ENCODE measurements around the gene C1orf159.
A peak's percentile ranks its signal among the peaks of the same experiment; 100 is the strongest.
"Not testable (repeated sequence)": the region's sequence is repeated elsewhere in the genome, so short reads cannot be mapped to it uniquely, and the experiment has no call there.

C1orf159 gene

DNA sequence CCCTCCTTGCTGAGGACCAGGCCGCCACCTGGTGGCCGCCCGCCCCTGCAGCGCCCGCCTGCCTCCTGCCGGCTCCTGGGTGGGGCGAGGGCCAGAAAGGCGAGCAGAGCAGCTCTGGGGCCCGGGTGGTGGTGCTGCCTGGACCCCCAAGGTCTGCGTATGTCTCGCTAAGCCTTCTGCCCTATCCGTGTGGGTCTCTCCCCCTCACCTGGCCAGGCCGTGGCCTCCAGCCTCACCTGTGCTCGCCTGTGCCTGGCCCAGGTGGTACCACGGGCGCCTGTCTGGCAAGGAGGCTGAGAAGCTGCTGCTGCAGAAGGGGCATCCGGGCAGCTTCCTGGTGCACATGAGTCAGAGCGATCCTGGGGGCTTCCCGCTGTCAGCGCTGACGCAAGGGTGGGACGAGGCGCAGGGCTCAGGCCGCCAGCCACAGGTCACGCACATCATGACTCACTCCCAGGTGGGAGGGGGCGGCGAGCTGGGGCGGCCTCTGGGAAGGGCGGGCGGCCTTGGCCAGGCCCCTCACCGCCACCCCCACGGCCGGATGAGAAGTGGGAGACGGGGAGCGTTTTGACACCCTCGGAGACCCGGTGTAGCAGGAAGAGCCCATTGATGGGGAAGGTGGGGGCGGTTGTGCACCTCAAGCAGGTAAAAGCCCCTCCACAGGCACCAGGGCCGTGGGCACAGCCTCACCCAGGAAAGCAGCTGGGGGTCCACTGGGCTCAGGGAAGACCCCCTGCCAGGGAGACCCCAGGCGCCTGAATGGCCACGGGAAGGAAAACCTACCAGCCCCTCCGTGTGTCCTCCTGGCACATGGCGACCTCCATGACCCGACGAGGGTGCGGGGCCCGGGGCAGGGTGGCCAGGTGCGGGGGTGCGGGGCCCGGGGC lies 51.7 kb downstream of the C1orf159 start:
- peak; percentile 61 for DNase-seq

DNA sequence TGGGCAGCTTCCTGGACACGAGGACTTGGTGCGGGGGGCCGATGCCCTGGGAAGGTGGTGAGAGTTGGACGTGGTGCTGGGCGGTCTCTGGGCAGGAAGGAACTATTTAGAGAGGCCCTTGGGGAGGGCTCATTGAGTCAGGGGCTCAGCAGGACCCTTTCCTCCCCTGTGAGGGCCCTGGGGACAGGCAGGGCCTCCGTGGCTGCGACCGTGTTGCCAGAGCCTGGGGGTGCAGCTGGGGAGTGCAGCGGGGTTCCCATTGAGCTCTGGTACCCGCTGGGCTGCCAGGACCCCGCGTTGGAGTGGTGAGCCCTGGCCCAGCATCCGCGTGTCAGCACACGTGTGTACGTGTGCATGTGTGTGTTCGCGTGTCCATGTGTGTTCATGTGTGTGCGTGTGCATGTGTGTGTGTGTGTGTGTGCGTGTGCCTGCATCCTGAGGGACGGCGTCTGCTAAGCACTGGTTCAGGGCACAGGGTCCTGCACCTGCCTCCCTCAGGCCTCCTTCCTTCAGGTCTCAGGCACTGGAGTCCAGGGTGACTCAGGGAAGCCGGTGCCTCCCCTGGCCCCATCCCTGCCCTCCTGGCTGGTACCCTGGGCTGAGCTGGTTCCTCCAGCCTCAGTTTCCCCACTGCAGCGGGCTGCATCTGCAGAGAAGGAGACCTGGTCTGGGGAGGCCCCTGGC lies 52.5 kb downstream of the C1orf159 start:
- DNase-seq, result no peak

DNA sequence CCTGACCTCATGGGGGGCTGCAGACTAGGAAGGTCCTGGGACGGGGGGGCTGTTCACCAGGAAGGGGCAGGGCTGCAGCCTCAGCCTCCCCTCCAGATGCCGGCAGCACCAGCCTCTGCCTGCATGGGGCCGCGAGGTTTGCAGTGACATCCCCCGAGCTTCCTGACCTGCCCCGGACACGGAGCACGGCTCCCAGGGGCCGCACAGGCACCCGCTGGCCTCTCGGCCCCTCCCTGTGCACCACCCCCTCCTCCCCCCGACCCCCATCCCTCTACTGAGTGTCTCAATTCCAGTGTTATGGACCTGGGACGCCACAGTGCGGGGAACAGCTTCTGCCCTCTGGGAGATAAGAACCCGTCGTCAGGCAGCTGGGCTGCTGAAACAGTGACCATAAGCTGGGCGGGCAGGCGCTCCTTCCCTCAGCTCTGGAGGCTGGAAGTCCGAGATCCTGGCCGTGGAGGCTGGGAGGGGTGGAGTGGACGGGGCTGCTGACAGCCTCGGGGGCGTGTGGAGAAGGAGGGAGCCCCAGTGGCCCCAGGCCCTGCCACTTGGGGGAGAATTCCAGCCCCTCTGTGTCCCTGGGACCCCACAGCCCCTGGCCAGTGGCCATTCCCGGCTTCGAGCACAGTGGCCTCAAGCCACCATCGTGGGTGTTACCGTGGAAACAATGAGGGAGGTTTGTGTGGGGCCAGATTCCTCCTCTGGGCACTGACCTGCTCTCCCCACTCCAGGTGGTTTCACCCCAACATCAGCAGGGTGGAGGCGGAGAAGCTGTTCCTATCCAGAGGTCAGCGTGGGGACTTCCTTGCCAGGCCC lies 53.3 kb downstream of the C1orf159 start:
- DNase-seq, result no peak

DNA sequence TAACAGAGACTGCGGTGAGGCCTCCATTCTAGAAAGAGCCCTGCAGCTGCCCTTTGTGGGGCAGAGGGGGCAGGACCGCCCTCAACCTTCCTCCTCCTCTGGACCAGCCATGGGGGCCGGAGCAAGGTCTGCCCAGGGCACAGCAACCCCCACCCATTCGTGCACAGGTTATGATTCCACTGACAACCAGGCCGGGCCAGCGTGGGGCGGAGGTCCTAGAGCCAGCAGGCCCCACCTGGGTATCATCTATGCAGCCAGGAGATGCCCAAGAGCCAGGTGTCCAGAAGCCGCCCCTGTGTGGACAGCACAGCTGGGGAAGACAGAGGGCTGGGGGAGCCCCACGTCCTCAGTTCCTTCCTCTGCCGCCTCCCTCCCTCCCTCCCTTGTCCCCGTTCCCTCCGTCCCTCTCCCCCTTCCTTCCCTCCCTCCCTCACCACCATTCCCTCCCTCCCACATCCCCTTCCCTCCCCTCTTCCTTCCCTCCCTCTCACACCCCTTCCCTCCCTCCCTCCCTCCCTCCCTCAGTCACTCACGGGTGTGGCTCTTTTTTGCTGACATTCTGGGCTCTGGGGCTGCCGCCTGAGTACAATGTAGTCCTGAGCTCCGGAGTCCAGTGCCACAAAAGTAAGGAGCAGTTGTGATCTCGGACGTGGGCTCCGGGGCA lies 54.1 kb downstream of the C1orf159 start:
- no peak for DNase-seq

DNA sequence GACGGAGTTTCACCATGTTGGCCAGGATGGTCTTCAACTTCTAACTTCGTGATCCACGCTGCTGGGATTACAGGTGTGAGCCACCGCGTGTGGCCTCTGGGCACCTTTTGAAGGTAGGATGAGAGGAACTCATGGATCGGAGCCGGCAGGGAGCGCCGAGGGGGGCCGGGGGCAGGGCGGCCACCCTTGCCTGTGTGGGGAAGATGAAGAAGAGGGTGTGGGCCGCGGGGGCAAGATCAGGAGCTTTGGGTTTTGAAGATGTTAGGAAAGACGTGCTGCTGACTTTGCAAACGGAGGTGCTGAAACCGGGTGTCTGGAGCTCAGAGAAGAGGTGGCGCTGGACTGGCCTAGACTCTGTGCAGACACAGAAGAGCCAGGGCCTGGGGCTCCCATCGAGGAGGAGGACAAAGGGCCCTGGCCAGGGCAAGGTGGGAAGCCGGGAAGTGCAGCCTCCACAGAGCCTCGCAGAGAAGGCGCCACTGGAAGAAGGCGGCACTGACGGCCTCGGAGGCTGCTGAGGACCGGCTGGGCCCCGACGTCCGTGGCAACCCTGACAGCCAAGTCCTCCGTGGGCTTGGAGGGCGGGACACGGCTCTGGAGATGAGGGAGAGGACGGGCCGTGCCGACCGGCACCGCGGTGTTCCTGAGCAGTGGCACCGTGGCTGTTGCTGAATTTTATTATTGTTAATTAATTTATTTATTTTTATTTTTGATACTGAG lies 55.4 kb downstream of the C1orf159 start:
- no peak for DNase-seq

DNA sequence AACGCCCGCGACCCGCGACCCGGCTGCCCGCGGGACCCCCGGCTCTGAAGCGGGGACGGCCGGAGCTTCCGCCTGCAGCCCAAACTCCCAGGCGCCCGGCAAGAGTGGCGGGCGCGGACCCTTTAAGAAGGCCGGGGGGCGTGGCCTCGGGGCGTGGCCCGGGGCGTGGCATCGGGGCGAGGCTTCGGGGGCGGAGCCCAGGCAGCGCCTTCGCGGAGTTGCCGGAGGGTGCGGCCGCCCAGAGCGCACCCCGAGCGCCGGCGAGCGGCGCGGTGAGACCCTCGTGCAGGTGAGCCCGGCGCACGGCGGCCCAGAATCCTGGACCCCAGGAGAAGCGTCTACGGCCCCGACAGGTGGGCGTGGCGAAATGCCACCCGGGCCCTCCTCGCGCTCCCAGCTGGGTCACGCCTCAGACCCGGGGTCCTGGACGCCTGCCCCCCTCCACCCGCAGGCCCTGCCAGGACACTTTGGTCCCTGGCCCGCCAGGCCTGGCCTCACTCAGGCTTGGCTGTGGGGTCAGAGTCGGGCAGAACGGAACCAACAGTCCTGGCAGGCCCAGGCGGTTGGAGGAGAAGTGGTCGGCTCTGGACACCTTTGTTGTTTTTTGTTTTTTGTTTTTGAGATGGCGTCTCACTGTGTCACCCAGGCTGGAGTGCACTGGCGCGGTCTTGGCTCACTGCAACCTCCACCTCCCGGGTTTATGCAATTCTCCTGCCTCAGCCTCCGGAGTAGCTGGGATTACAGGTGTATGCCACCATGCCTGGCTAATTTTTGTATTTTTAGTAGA lies 56.2 kb downstream of the C1orf159 start:
- peak; percentile 85 for DNase-seq

DNA sequence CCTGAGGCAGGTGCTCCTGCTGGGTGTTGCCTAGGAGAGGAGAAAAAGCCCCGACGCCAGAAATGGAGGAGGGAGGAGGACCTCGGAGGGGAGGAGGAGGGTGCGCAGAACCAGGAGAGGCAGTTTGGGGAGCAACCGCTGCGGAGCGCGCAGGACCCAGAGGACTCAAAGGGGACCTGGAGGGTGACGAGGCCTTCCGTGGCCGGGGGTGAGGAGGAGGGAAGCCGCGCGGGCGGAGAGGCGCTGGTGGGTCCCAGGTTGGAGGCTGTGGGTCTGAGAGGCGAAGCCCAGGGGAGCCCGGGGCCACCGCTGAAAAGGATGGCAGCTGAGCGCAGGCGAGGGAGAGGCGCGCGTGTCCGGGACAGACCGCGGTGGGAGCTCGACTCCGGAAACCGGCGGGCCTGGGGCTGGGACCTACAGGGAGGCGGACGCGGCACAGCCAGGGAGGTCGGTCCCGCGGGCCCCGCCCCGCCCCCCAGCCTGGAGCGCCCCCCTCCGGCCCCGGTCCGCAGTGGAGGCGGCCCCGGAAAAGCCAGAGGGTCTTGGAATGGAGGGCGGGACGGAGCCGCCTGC lies 56.9 kb downstream of the C1orf159 start:
- peak; percentile 67 for DNase-seq

DNA sequence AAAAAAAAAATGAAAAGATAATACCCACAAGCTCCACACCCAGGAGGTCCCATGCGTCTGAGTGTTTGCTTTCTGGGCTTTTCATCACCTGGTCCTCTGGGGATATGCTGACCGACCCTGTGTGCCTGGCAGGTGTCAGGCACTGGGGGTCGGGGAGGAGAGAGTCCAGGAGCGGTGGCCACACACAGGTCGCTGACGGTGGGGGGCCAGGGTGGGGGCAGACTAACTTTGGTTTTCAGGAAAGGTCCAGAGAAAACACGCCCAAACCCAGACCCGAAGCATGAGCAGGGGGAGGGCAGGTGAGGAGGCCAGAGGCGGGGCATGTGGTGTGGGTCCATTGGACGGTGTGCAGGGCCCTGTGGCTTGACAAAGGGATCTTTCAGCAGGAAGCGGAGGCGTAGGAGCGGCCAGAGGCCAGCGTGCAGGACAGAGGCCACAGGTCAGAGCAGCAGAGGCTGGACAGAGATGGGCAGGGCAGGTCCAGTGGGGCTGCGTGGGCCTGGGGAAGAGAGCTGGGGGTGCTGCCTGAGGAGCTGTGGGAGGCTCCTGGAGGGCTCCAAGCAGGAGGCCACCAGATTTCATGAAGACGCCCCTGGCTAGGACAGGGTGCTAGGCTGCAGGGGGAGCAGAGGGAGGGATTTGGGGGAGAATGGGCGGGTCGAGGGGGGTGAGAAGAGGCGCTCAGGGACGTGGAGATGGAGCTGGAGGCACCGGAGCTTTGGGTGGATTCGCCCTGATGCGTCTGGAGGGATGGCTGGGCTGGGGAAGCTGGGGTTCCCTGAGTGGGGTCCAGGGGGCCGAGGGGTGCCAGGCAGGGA lies 57.6 kb downstream of the C1orf159 start:
- no peak for DNase-seq

DNA sequence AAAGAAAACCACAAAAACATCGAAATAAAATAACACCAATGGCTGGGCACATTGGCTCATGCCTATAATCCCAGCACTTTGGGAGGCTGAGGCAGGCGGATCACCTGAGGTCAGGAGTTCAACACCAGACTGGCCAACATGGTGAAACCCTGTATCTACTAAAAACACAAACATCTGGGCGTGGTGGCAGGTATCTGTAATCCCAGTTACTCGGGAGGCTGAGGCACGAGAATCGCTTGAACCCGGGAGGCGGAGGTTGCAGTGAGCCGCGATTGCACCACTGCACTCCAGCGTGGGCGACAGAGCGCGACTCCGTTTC lies 58.2 kb downstream of the C1orf159 start:
- DNase-seq, result not testable (repeated sequence)

DNA sequence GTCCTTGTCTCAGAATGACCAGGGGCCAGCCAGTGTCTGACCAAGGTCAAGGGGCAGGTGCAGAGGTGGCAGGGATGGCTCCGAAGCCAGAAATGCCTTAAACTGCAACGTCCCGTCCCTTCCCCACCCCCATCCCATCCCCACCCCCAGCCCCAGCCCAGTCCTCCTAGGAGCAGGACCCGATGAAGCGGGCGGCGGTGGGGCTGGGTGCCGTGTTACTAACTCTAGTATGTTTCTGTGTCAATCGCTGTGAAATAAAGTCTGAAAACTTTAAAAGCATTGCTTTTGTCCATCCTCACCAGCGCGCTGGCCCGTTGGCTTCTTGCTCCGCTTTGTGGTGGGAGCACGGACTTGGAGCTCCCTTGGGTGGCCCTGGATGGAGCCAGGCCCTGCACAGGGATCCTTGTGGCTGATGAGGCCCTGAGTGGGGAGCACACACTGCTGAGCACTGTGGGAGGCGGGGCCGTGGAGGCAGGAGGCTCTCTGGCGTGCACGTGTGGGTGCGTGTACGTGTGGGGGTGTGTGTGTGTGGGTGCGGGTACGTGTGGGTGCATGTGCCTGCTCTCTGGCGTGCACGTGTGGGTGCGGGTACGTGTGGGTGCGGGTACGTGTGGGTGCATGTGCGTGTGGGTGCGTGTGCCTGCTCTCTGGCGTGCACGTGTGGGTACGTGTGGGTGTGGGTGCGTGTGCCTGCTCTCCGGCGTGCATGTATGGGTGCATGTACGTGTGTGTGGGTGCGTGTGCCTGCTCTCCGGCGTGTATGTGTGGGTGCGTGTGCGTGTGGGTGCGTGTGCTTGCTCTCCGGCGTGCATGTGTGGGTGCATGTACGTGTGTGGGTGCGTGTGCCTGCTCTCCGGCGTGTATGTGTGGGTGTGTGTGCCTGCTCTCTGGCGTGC lies 59.8 kb downstream of the C1orf159 start:
- DNase-seq, result no peak

DNA sequence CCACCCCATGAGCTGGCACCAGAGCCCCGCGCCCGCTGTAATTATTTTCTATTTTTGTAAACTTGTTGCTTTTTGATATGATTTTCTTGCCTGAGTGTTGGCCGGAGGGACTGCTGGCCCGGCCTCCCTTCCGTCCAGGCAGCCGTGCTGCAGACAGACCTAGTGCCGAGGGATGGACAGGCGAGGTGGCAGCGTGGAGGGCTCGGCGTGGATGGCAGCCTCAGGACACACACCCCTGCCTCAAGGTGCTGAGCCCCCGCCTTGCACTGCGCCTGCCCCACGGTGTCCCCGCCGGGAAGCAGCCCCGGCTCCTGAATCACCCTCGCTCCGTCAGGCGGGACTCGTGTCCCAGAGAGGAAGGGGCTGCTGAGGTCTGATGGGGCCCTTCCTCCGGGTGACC lies 60.9 kb downstream of the C1orf159 start:
- DNase-seq, result no peak

DNA sequence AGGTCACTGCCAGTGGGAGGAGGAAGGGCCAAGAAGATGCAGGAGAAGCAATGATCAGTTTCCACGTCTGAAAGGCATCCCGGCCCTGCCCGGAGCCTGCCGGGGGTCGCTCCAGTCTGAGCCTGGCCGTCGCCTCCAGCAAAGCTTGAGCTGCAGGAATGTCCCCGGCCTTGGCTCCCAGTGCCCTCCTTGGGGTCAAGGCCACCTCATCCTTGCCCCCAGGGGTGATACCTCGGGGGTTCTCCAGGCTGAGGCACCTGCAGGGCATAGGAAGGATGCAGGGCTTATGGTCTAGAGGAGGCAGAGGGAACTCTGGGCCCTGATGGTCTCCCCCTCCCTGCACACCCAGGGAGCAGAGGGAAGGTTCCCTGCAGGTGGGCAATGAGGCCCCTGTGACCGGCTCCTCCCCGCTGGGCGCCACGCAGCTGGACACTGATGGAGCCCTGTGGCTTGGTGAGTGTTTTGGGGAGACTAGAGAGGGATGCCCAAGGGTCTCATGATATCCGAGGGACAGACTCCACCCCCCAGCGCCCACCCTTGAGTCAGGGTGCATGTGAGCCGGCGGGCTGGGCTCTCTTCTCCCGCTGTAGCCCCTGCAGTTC lies 61.7 kb downstream of the C1orf159 start:
- no peak for DNase-seq

DNA sequence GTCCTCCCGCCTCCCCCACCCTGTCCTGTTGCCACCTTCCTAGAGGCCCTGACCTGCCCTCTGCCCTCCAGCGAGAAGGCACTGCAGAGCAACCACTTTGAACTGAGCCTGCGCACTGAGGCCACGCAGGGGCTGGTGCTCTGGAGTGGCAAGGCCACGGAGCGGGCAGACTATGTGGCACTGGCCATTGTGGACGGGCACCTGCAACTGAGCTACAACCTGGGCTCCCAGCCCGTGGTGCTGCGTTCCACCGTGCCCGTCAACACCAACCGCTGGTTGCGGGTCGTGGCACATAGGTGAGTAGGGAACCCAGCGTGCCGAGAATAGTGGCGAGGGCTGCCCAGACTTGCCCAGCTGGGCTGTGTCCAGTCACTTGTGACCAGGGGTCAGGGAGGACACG lies 62.2 kb downstream of the C1orf159 start:
- no peak for DNase-seq

DNA sequence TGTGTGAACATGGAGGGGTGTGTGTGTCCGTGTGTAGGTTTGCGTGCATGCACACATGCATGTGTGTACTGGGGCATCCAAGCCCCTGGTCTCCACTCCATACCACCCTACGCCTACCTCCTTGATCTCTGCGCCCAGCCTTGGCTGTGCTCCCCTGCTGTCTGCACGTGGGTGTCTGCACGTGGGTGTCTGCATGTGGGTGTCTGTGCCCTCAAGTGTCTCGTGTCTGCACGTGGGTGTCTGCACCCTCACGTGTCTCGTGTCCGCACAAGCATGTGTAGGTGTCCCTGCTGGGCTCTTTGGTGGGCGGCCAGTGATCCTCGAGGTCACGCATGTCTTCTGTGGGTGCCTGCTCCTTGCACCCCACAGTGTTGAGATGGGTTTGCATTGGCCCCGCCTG lies 62.9 kb downstream of the C1orf159 start:
- DNase-seq, result no peak

DNA sequence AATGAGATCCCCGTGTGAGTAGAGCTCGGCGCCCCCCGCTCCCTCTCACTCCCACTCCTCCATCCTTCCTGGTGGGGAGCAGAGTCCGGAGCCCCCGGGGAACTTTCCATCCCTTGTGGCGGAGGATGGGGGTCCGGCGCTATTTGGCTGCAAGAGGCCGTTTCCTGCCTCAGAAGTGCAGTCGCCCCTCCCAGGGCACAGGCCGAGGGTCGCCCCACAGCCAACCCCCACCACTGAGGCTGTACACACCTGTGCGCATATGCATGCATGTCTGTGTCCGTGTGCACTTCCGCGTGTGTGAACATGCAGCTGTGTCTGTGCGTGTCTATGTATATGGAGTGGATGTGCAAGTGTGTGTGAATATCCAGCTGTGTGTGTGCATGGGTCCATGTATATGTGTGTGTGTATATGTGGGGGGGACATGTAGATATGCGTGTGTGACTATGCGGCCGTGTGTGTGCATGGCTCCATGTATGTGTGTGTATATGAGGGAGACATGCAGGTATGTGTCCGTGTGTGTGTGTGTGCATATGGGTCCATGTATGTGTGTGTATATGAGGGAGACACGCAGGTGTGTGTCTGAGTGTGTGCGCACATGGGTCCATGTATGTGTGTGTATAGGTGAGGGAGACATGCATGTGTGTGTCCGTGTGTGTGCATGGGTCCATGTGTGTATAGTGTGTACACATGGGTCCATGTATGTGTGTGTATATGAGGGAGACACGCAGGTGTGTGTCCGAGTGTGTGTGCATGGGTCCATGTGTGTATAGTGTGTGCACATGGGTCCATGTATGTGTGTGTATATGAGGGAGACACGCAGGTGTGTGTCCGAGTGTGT lies 63.7 kb downstream of the C1orf159 start:
- no peak for DNase-seq

DNA sequence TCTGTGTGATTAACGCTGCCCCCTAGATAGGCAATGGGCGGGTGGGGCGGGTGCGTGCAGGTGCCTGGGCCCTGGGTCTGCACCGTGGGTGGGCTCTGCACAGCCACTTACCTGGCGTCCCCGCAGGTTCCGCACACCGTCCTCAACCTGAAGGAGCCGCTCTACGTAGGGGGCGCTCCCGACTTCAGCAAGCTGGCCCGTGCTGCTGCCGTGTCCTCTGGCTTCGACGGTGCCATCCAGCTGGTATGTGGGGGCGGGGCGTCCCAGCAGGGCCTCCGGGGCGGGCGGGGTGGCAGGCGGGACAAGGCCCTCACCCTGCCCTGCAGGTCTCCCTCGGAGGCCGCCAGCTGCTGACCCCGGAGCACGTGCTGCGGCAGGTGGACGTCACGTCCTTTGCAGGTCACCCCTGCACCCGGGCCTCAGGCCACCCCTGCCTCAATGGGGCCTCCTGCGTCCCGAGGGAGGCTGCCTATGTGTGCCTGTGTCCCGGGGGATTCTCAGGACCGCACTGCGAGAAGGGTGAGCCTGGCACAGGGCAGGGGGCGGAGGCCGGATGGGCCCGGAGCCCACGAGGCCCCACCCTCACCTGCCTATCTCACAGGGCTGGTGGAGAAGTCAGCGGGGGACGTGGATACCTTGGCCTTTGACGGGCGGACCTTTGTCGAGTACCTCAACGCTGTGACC lies 64.6 kb downstream of the C1orf159 start:
- no peak for DNase-seq

DNA sequence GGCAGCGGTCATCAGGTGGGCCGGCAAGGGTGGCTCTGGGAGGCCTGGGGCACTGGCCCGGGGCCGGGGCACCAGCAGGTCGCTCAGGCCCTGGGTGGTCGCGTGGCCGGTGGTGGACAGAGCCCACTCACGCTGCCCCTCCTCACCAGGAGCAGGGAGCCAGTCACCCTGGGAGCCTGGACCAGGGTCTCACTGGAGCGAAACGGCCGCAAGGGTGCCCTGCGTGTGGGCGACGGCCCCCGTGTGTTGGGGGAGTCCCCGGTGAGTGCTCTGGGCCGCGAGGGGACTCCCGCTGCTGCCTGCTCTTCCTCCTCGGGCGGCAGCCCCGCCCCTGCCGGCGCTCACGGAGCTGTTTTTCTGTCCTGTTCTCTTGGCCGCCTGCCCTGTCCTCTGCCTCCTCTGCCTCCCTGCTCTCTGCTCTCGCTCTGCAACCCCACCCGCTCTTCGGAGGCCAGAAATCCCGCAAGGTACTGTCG lies 65.3 kb downstream of the C1orf159 start:
- DNase-seq, result no peak

Measured in NCI-H510A (cell line).